HG03280 (cell line): ENCODE measurements around the gene USP40.

Experiments
- ATAC-seq: cut with Tn5 transposase; IDR thresholded peaks from one replicate; pipeline ENCODE4 v1.9.1; 2021; ENCODE audit warnings: mild to moderate bottlenecking, moderate library complexity; ENCODE audit not compliant: unreplicated experiment

Gene USP40

DNA sequence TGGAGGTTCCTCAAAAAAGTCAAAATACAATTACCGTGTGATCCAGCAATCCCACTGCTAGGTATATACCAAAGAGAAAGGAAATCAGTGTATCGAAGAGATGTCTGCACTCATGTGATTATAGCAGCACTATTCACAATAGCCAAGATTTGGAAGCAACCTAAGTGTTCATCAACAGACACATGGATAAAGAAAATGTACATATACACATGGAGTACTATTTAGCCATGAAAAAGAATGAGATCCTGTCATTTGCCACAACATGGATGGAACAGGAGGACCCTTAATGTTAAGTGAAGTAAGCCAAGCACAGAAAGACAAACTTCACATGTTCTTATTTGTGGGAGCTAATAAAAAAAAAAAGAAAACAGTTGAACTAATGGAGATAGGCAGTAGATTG lies 133.6 kb downstream of the USP40 start:
- no peak for ATAC-seq

- ATAC-seq = no peak
Observed at GRCh38 chr2:233430651-233431050, 135.9 kb downstream of the USP40 start.

GRCh38 chr2:233430081-233430480 lies 136.5 kb downstream of the USP40 start:
- no peak for ATAC-seq

- no peak for ATAC-seq
Observed at GRCh38 chr2:233429175-233429897, 137.2 kb downstream of the USP40 start.

DNA sequence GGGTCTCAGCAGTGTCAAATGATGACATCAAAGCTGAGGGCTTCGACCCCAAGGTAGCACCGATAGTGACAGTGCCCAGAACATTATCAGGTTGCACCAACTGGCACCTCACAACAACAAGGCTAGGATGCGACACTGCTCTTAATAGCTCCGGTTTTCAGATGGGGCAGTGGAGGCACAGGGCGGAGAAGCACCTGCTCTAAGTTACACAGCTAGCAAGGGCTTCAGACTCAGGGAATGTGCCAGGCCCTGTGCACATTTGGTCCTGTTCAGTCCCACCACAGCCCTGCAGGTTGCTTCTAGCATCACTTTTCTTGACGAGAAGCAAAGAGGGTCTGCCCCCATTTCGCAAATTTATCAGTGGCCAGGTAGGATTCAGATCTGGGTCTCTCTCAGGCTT lies 138.1 kb downstream of the USP40 start:
- no peak for ATAC-seq

GRCh38 chr2:233428008-233428407 lies 138.6 kb downstream of the USP40 start:
- no peak for ATAC-seq

GRCh38 chr2:233426619-233427342 lies 139.8 kb downstream of the USP40 start:
- ATAC-seq = no peak
